ENCODE measurements around the gene HERC4.
"Not testable (repeated sequence)": the region's sequence is repeated elsewhere in the genome, so short reads cannot be mapped to it uniquely, and the experiment has no call there.

HERC4 gene

DNA sequence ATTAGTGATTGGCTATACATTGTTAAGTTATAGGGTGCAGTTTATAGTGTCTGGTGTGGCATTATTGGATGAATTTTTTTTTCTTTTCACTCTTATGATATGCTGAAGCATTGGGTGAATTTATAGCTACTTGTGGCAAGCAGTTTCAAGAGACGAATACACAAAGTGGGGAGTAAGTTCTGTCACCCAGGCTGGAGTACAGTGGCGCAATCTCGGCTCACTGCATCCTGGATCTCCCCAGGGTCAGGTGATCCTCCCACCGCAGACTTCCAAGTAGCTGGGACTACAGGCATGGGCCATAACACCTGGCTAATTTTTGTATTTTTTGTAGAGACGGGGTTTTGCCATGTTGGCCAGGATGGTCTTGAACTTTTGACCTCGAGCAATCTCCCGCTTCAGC lies 196.9 kb downstream of the HERC4 start:
- DNase-seq (ENCODE audit: low spot score) = no peak

DNA sequence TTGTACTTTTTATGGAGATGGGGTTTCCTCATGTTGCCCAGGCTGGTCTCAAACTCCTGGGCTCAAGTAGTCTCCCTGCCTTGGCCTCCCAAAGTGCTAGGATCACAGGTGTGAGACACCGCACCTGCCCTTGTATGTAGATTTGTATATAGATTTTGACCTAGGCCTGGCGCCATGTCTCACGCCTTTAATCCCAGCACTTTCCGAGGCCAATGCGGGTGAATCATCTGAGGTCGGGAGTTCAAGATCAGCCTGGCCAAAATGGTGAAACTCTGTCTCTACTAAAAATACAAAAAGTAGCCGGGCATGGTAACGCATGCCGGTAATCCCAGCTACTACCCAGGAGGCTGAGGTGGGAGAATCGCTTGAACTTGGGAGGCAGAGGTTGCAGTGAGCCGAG lies 197.7 kb downstream of the HERC4 start:
- not testable (repeated sequence) for DNase-seq (ENCODE audit: low spot score)

DNA sequence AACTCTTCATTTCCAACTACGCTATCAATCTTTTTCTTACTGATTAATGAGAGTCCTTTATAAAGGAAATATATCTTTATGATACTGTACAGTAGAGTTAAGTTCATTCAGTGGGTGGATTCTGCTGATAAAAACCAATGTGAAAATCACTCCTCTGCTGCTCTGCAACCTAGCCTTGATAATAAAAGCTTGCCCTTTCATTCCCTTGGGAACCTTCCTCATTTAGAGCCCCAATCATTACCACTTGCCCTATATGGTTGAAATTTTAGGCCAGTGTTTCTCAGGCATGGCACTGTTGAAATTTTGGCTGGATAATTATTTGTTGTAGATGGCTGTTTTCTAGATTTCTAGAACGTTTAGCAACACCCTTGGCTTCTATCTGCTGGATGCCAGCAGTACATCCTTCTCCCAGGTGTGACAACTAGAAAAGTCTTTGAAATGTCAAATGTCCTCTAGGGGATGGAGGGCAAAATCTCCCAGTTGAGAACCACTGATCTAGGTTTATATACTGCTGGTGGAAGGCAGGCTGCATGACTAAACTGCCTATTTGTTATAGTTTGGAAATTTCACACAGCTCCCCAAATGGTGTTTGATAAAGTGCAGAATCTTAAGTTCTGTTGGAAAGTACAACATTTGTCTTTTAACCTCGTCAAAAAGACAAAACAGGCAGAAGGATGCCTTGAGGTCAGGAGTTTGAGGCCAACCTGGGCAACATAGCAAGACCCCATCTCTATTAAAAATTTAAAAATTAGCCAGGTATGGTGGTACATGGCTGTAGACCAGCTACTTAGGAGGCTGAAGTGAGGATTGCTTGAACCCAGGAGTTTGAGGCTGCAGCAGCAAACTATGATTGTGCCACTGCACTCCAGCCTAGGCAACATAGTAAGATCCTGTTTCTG lies 199.5 kb downstream of the HERC4 start:
- no peak for DNase-seq (ENCODE audit: low spot score)

All from HuH-7.5 (cell line).